ENCODE measurements around the gene SULT2A1.
"Not testable (repeated sequence)": the region's sequence is repeated elsewhere in the genome, so short reads cannot be mapped to it uniquely, and the experiment has no call there.

The SULT2A1 gene

DNA sequence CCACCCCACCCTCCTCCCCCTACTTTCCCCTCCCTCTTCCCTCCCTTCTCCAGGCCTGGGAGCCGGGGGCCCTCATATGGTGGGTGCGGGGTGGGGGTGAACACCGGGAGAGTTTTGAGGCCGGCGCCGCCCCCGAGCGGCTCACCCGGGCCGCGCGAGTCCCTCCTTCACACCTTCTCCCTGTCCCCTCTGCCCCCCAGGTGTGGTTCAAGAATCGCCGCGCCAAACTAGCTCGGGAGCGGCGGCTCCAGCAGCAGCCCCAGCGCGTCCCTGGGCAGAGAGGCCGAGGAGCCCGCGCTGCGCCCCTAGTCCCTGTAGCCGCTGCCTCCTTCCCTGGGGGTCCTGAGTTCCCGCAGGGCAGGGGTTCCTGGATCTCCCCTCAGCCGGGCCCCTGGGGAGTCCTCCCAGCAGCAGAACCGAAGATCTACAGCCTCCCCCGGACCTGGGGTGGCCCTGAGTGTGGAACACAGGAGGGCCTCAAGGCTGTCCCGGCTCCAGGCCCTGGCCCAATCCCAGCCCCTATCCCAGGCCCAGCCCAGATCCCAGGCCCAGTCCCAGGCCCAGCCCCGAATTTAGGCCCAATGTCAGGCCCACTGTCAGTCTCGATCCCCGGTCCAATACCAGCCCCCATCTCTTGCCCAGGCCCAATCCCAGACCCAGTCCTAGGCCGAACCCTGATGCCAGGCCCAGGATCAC is 25.4 kb downstream of the SULT2A1 start:
- DNase-seq (ENCODE audit: low read depth), result no peak

DNA sequence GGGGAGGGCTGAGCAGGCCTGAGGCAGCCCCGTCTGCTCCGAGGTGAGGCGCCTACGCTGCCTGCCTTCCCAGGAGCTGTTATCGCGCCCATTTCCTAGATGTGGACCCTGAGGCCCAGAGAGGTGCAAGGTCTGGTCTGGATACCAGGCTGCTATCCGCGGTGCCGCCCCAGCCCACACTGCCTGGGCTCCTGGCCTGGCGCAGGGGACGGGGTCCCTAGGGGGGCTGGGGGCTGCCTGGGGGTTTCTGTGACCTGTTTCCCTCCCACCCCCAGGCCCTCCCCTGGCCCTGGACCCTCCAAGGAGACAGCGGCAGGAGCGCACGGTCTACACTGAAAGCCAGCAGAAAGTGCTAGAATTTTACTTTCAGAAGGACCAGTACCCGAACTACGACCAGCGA is 26.3 kb downstream of the SULT2A1 start:
- not testable (repeated sequence) for DNase-seq (ENCODE audit: low read depth)

GRCh38 chr19:47858646-47859285 is 27.3 kb downstream of the SULT2A1 start, which contains the start of gene TPRX2:
Gene TPRX2, plus strand, starts transcription at chr19:47859235. Its CDS starts 12 bp downstream, at chr19:47859247.
- DNase-seq (ENCODE audit: low read depth), result not testable (repeated sequence)

DNA sequence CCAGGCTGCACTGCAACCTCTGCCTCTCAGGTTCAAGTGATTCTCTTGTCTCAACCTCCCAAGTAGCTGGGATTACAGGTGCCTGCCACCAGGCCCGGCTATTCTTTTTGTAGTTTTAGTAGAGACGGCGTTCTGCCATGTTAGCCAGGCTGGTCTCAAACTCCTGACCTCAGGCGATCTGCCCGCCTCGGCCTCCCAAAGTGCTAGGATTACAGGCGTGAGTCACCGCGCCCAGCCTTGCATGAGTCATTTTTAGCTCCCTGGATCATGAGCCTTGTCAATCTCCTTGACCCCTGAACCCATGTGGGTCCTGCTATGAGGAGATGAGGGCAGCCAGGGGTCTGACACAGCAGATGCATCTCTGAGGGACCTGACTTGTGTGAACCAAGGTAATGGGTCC is 27.9 kb downstream of the SULT2A1 start:
- not testable (repeated sequence) for DNase-seq (ENCODE audit: low read depth)

- no peak for DNase-seq (ENCODE audit: low read depth)
Measured at GRCh38 chr19:47854459-47854858, 31.7 kb downstream of the SULT2A1 start.

- no peak for DNase-seq (ENCODE audit: low read depth)
Measured at GRCh38 chr19:47853003-47853402, 33.1 kb downstream of the SULT2A1 start.

DNA sequence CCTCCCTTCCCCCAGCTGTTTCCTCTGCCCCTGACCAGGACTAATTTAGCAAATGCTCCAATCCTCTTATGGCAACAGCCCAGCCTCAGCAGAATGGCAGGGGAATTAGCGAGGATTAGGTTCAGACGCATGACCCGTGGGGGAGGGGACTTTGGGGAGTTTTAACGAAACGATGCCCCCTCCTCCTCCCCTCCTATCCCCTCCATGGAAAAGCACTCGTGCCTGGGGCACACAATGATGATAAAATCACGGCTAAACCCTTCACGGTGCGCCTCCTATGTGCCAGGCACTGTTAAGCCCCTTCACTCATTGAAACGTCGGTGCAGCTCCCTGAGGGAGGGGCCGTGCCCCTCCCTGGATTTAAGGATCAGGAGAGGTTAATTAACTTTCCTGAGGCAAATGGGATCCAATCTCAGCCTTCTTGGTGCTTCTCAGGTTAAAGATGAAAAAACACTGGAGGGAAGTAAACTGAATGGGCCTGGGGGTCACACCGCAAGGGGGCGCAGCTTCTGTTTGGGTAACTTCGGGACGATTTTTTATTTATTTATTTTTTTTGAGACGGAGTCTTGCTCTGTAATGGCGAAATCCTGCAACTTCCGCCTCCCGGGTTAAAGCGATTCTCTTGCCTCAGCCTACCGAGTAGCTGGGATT is 37.2 kb downstream of the SULT2A1 start:
- no peak for DNase-seq (ENCODE audit: low read depth)

DNA sequence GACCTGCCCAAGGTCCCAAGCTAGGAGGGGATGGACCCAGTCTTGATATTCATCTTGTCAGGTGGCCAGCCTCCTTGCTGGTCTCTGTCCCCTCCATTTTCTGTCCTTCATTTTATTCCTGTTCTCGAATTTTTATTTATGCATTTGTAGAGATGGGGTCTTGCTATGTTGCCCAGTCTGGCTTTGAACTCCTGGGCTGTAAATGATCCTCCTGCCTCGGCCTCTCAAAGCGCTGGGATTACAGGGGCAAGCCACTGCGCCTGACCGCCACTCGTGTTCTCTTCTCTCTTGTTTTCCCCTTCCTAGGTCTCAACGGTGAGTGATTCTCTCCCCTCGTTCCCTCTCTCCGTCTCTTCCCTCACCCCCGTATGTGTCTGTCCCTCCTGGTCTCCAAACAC is 37.7 kb downstream of the SULT2A1 start:
- DNase-seq (ENCODE audit: low read depth), result no peak

DNA sequence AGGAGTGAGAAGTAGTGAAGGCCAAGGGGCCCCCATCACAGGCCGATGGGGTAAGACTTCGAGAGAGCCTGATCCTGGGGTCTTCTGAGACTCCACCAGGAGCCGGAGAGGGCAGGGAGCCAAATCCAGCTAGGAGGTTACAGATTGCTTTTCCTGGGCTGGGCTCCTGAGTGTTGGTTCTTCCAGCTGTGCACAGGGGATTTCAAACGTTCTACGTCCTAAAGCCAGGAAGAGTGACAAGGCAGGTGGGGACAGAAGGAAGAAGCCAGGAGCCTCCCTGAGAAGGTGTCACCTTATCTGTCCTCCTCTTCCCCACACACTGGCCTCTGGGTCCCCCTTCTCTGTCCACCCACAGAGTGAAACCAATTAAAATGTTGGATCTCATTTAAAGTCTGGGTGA is 43.2 kb downstream of the SULT2A1 start:
- no peak for DNase-seq (ENCODE audit: low read depth)

- DNase-seq (ENCODE audit: low read depth), result no peak
Measured at GRCh38 chr19:47839913-47840312, 46.2 kb downstream of the SULT2A1 start.

DNA sequence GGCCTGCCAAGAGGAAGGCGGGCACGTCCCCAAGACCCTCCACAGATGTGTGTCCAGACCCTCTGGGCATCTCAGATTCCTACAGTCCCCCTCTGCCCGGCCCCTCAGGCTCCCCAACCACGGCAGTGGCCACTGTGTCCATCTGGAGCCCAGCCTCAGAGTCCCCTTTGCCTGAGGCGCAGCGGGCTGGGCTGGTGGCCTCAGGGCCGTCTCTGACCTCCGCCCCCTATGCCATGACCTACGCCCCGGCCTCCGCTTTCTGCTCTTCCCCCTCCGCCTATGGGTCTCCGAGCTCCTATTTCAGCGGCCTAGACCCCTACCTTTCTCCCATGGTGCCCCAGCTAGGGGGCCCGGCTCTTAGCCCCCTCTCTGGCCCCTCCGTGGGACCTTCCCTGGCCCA is 46.7 kb downstream of the SULT2A1 start:
- no peak for DNase-seq (ENCODE audit: low read depth)

GRCh38 chr19:47836038-47836437 is 50.1 kb downstream of the SULT2A1 start:
- no peak for DNase-seq (ENCODE audit: low read depth)

- DNase-seq (ENCODE audit: low read depth), result no peak
Measured at GRCh38 chr19:47832723-47833122, 53.4 kb downstream of the SULT2A1 start.

DNA sequence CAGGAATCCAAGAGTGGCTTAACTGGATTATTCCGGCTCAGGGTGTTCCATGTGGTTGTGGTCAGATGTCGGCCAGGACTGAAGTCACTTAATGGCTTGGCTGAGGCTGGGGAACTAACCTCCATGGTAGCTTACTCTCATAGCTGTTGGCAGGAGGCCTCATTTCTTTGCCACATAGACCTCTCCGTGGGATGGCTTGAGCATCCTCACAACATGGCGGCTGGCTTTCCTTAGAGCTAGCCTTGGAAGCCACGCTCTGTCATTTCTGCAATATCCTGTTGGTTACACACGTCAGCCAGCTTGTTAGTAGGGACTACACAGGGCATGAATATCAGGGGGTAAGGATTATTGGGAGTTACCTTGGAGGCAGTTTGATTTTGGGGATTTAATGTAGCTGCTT is 59.3 kb downstream of the SULT2A1 start:
- no peak for DNase-seq (ENCODE audit: low read depth)

DNA sequence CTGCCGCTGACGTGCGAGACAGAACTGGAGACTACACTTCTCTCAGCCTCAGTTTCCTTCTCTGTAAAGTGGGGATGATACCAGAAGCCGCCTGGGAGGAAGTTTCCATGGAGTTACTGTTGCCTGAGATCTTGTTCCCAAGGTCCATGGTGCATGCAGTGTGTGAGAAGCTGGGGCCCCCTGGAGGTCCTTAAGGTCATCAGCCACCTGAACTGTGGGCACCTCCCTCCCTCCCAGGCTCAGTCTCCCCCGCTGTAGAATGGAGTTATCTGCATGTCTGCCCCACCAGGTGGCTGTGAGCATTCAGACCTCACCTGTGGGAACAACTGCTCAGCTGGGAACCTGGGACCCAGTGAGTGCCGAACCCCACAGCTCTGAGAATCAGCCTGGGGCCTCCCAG is 61.7 kb downstream of the SULT2A1 start:
- DNase-seq (ENCODE audit: low read depth), result no peak

DNA sequence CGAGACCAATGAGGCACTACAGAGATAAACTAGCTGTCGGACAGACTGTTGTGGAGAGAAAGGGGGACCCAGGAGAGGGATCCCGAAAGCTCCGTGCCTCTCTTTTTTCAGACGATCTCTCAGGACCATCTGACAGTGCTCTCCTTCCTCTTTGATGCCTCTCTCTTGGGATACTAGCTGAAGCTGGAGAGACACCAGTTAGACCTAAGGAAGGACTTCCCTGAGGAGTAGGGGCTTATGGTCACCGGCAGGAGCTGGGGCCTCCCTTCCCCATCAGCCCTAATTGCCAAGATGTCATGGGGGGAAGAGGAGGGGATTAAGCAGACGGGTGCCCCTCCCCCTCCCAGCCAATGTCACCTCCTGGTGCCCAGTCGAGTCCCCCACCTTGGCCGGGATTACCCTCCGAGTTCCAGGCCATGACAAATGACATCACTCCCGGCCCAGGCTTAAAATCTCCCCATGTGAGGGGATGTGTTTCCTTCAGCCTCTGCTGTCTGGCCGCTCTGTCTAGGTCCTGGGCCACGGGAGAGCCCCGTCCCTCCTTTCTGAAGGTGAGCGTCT is 64.6 kb downstream of the SULT2A1 start, which contains the start of gene CRX:
Gene CRX (plus strand): TSS at position 478 of the 561 bp plus-strand sequence. CDS start 12,507 bp downstream, outside the sequence.
- no peak for DNase-seq (ENCODE audit: low read depth)
